Neural cell (in vitro differentiated cells): ENCODE results near the gene MAGEA3.
"Not testable (repeated sequence)": the region's sequence is repeated elsewhere in the genome, so short reads cannot be mapped to it uniquely, and the experiment has no call there.

Experiments
- CTCF ChIP-seq: fragments of 450-650 bp; IDR thresholded peaks from 2 replicates; pipeline ENCODE4 v1.5.1; 2014; ENCODE audit warnings: antibody characterized with exemption, mild to moderate bottlenecking, moderate library complexity; ENCODE audit not compliant: poor library complexity, severe bottlenecking
- EP300 ChIP-seq: fragments of 450-650 bp; conservative IDR thresholded peaks from 2 replicates; pipeline ENCODE4 v1.6.1; 2014; ENCODE audit warnings: antibody characterized with exemption, mild to moderate bottlenecking, moderate library complexity; ENCODE audit not compliant: poor library complexity, severe bottlenecking
- EZH2 ChIP-seq: fragments of 200-600, 300-800 bp; shearing (Covaris generic), sonication (generic); IDR thresholded peaks from 2 replicates; pipeline ENCODE4 v1.6.1; 2014; ENCODE audit warnings: antibody characterized with exemption, low read length, borderline replicate concordance, mild to moderate bottlenecking; ENCODE audit not compliant: insufficient read depth, poor library complexity, severe bottlenecking
- MXI1 ChIP-seq: fragments of 450-650 bp; conservative IDR thresholded peaks from 2 replicates; pipeline ENCODE4 v1.6.1; 2014; ENCODE audit warnings: antibody characterized with exemption, mild to moderate bottlenecking; ENCODE audit not compliant: poor library complexity, severe bottlenecking
- POLR2AphosphoS5 ChIP-seq: IDR thresholded peaks from 2 replicates; pipeline ENCODE4 v1.6.1; 2012
- RAD21 ChIP-seq: fragments of 450-650 bp; conservative IDR thresholded peaks from 2 replicates; pipeline ENCODE4 v1.6.1; 2014; ENCODE audit warnings: antibody characterized with exemption, mild to moderate bottlenecking, moderate library complexity
- SMC3 ChIP-seq: fragments of 450-650 bp; conservative IDR thresholded peaks from 2 replicates; pipeline ENCODE4 v1.6.1; 2014; ENCODE audit warnings: antibody characterized with exemption, mild to moderate bottlenecking, moderate library complexity; ENCODE audit not compliant: poor library complexity
- TAF1 ChIP-seq: IDR thresholded peaks from 2 replicates; pipeline ENCODE4 v1.6.1; 2012; ENCODE audit warnings: low read depth

GRCh38 chrX:152709173-152709572, 10.6 kb downstream of the MAGEA3 start, which contains the start of gene CSAG2:
- TF ChIP-seq CTCF, EP300, TAF1, POLR2AphosphoS5, EZH2, RAD21, SMC3, MXI1: not testable (repeated sequence)
